ENCODE data around the gene TNFAIP8L3.

The TNFAIP8L3 gene

DNA sequence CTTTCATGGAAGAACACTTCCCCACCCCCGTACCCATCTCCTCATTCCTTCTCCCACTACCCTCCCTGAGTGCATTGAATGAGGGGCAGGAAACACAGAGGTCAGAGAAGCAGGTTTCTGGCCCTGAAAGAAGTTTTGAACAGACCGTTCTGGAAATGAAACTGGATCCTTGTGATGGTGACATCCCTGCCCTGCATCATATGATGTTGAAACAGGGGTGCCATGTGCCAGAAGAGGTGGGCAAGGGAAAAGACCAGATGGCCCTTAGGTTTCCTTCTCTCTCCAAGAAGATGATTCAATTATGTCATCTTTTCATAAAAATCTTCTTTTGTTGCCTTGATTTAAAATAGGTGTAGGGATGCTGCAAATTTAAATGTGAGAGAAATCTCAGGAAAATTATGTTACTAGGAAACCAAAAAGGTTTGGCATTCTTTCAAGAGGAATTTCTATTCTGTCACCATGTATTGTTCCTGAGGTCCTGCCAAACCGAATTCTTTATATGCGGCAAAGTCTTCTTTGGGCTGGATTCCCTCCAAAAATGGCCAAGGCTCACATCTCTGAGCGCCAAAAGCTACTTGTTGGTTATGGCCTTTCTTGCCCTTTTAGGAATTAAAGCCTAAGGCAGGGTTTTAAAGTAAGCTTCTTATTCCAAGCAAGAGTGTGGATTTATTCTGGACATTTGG, 19.9 kb upstream of the TNFAIP8L3 start:
- DNase-seq = no peak

- DNase-seq = no peak
Observed at GRCh38 chr15:51112078-51112477, 17.4 kb upstream of the TNFAIP8L3 start.

DNA sequence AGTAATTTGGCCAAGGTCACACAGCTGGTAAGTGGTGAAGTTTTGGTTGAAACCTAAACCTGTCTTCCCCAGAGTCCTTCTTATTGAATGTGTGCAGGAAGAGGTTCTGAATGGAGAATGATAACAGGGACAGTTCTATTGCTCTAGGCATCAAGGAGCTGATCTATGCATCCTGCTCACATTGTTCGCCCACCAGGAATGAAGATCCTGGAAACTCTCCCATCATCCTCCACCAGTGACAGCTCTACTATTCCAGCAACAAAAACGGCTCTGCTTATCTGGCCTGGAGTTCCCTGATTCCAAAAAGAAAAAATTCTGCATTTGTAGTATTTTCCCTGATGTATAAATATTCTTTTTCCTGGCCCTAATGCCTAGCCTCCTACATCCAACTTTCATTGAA, 16.4 kb upstream of the TNFAIP8L3 start:
- no peak for DNase-seq

DNA sequence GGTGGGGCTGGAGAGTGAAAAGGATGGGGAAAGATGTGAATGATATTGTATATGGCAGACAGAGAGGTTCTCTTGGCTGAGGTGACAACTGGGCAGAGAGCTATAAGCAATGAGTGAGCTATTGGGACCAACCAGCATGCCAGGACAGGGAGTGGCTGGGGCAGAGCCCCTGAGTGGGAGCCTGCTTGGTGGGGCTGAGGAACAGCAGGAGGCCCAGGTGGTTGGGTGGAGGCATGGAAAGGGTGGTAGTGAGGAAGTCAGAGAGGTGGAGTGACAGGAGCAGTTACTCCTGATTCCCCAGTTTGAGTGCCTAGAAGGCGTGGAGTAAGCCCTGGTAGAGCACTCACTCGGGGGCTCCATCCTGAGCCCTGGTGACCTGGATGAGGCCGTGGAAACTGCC, 15.5 kb upstream of the TNFAIP8L3 start:
- no peak for DNase-seq

DNA sequence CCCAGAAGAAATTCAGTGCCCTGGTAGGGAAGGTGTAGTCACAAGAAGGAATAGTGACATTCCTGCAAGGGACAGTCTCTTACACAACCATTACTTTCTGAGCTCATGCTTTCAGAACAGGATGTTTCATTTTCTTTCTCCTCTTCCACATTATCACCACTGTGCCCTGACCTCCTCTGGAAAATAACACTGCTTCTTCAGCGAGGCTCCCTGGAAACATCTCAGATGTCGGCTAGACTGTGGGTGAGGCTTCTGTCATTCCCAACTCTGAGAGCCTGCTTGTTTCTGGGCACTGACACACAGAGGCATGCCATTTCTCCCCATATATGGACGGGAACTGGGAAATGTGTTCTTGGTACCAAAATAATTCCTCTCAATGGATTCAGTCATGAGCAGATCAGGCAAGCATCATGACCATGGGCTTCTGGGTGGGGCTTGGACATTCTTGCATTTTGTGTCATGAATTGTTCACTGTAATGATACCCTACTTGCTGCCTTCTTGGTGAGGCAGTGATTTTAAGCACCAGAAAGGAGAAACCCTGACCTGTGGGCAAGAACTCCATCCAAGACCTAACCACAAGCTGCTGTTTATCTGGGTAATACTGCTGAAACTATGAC, 14.3 kb upstream of the TNFAIP8L3 start:
- no peak for DNase-seq

DNA sequence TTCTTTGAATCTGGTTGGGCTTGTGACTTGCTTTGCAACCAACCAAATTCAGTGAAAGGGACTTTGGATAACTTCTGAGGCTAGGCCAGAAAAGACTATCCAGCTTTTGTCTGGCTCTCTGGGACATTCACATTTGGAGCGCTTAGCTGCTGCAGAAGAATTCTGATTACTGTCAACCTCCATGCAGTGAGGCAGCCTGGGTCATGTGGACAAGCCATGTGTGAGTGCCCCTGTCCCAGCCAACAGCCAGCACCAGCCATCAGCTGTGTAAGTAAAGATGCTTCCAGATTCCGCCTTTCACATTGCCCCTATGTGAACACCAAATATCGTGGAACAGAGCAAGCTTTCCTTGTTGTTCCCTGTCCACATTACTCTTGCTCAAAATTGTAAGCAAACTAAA, 12.9 kb upstream of the TNFAIP8L3 start:
- no peak for DNase-seq

DNA sequence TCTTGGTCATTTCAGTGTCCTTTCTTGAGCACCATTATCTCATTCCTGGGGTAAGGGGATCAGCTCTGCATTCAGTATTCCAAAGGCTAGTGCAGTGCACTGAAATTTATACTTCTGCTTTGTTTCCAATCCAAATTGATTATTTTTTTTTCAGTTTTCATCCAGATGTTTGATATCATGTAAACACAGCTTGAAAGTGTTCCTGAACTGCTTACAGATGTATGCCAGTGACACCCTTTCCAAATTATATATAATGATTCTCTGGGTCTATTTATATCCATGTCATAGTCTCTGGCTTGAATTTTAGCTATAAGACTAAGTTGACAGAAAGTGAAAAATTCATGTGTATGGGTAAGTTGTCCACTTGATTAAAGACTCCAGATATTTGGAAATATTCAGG, 11.8 kb upstream of the TNFAIP8L3 start:
- no peak for DNase-seq

- no peak for DNase-seq
Observed at GRCh38 chr15:51105430-51106016, 10.8 kb upstream of the TNFAIP8L3 start.

- DNase-seq = no peak
Observed at GRCh38 chr15:51104512-51104911, 9.8 kb upstream of the TNFAIP8L3 start.

GRCh38 chr15:51103330-51103729, 8.6 kb upstream of the TNFAIP8L3 start:
- DNase-seq = no peak

GRCh38 chr15:51100785-51101489, 6.2 kb upstream of the TNFAIP8L3 start:
- no peak for DNase-seq

DNA sequence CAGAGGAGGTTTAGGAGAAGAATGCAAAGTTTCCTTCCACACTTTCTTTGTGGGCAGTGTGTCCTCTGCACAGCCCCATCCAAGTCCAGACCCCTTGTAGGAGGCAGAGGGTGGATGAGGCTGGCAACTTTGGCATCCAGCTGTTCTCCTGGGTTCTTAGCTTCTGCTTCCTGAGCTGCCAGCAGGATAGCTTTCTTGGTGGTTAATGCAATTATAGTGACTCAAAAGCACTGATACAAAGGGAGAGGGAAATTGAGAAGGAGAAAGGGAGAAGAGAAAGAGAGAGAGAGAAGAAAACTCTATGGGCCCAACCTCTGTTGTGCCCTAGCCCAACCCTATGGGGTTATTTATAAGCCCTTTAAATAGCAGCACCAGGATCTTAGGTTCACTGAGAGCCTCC, 4.5 kb upstream of the TNFAIP8L3 start:
- no peak for DNase-seq

DNA sequence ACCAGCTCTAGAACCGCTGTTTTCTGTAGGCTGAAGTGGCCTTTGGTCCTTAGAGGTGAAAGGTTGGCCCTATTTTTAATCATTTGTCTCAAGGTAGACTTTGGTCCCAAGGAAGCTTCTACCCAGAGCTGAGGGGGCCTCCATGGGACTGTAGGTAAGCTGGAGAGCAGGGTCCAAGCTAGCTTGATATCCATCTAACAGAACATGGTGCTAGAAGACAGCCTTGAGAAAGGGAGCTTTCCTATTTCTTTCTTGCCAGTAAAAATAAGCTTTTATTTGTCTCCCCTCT, 3.6 kb upstream of the TNFAIP8L3 start:
- DNase-seq = no peak

DNA sequence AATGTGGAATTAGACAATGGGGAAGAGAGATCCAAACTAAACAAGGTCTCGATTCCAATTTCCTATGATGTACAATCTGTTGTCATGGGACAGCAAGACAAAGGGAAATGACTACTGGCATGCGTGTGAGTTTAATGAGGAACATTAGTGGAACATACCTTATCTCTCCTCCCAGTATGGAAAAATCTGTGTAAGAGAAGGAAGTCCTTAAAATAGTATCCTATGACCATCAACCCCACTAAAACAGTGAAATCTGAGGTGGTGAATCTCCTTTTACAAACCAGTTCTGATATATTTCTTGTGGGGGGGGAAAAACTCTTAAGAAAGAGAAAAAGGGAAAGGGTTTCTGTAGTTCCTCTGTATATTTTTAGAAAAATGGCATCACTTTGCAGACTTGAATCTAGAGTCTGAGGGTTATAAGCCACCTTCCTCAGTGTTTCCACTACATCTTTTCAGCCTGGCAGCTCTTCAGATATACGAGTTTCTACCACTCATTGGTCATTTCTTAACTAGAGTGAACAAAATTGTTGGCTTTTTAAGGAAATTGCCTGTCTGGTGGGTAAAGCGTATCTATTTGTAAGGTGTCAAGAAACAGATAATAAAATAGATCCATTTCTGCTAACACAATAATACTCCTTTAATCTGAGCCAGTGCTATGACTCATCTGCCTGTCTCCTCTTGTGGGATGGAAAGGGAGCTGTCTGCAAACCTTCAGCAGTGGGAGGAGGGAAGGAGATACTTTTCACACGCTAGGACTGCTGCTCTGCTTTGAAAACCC, 3.0 kb upstream of the TNFAIP8L3 start:
- no peak for DNase-seq

GRCh38 chr15:51096976-51097375, 2.3 kb upstream of the TNFAIP8L3 start:
- no peak for DNase-seq

DNA sequence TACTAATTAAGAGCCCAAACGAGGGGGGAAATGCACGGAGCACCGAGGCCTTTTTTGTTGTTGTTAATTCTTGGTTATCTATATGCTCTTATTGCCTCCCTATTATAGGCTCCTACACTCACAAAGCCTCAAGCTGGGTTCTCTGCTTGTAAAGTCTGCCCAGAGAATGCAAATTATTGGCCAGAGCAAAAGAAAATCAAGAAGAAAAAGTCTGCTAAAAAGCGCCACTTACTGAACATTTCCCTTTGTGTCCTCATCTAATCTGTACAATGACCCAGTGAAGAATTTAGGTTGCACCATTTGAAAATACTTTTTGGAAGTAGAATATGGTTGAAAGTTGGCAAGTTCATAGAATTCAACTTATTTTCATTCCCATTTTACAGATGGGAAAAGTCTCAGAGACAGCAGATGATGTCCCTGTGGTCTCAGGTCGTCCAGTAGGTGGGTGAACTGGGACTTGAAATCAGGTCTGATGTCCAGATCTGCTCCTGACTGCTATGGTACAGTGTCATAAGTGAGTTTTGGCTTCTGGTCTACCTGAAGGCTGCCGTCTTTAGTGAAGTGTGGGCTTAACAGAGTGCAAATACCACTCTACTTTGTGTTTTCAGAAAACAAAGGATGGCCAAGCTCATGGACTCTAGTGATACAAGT, 1.1 kb upstream of the TNFAIP8L3 start:
- DNase-seq = no peak

GRCh38 chr15:51093839-51094605, 684 bp downstream of the TNFAIP8L3 start:
- no peak for DNase-seq

GRCh38 chr15:51093488-51093838, 1.2 kb downstream of the TNFAIP8L3 start:
- DNase-seq = no peak

- DNase-seq = no peak
Observed at GRCh38 chr15:51092480-51093040, 2.1 kb downstream of the TNFAIP8L3 start.

- DNase-seq = no peak
Observed at GRCh38 chr15:51090753-51091152, 4.0 kb downstream of the TNFAIP8L3 start.

- DNase-seq = no peak
Observed at GRCh38 chr15:51089699-51090453, 4.8 kb downstream of the TNFAIP8L3 start.

Data from NCI-H1694 (cell line).